Endothelial cell of umbilical vein (primary cell): Measurements from ENCODE around the gene TPM1. TPM values are rescaled to one million over a fixed set of nuclear protein-coding genes. Genes with fewer than 3 reads are reported as not detected.

Source experiments
- BruUV-seq: library from RNA; stranded (reverse); fragments of 400-500 nt; replicated peaks from 2 replicates; lab custom pipeline; 2021; lab: Mats Ljungman, UMichigan
- CTCF ChIA-PET: fragments of 300-600, 350-600 bp; sonication (Branson Sonifier 250); formaldehyde crosslinking; loops from one replicate; lab custom pipeline; 2021; ENCODE audit warnings: antibody characterized with exemption, inconsistent platforms; lab: Charles Lee
- POLR2A ChIA-PET: fragments of 300-600, 350-600 bp; sonication (Branson Sonifier 250); formaldehyde crosslinking; loops from one replicate; lab custom pipeline; 2021; ENCODE audit warnings: antibody characterized with exemption, inconsistent platforms; lab: Charles Lee
- DNase-seq: peaks from one replicate; pipeline ENCODE4 v3.0.0-alpha.2; 2011; ENCODE audit warnings: low read depth, low spot score
- FAIRE-seq: peaks from 2 replicates; lab custom pipeline; 2011; peaks lifted over from hg19 to GRCh38; lab: Jason Lieb, UNC
- H2AFZ ChIP-seq: 2 replicates; pipeline ENCODE4 v1.6.0; 2012; ENCODE audit warnings: low read depth, low read length, control low read depth, inconsistent platforms
- H3K27ac ChIP-seq: 2 replicates; pipeline ENCODE4 v1.5.1; 2011; ENCODE audit warnings: low read depth, mild to moderate bottlenecking, control low read depth, low read length, moderate library complexity; ENCODE audit not compliant: insufficient read depth
- H3K27me3 ChIP-seq, 2 experiments: 2 replicates each; pipeline versions ENCODE4 v1.6.0 to v1.6.1; 2011; ENCODE audit warnings: low read length in 2 of 2, mixed read lengths in 1 of 2; ENCODE audit not compliant: control insufficient read depth in 2 of 2, insufficient read depth in 2 of 2
- H3K36me3 ChIP-seq, 2 experiments: 2 replicates in 1 of 2; 3 replicates in 1 of 2; pipeline ENCODE4 v1.5.1; 2011; ENCODE audit warnings: low read length in 2 of 2, mild to moderate bottlenecking in 1 of 2, moderate library complexity in 1 of 2; ENCODE audit not compliant: control insufficient read depth in 2 of 2, insufficient read depth in 2 of 2; ENCODE audit errors: extremely low read depth in 1 of 2
- H3K4me1 ChIP-seq: 3 replicates; pipeline ENCODE4 v1.5.1; 2011; ENCODE audit warnings: mild to moderate bottlenecking, low read length; ENCODE audit not compliant: control insufficient read depth, insufficient read depth; ENCODE audit errors: extremely low read depth
- H3K4me2 ChIP-seq: 2 replicates; pipeline ENCODE4 v1.6.1; 2011; ENCODE audit warnings: low read length, control low read depth, mixed read lengths; ENCODE audit not compliant: insufficient read depth
- H3K4me3 ChIP-seq, 3 experiments: fragments of 200-600 bp in 1 of 3; sonication (generic), shearing (Covaris generic) in 1 of 3; replicated peaks in 1 of 3; 2 replicates each; pipeline ENCODE4 v1.5.1; 2011 to 2016; ENCODE audit warnings: control low read depth in 3 of 3, low read length in 3 of 3, mild to moderate bottlenecking in 2 of 3, inconsistent platforms in 1 of 3, low read depth in 1 of 3, moderate library complexity in 1 of 3; ENCODE audit not compliant: insufficient read depth in 1 of 3
- H3K79me2 ChIP-seq: 2 replicates; pipeline ENCODE4 v1.6.0; 2012; ENCODE audit warnings: low read length, inconsistent platforms; ENCODE audit not compliant: control insufficient read depth, insufficient read depth
- H3K9ac ChIP-seq: replicated peaks from 2 replicates; pipeline ENCODE3; 2011; ENCODE audit warnings: low read length, control low read depth; ENCODE audit not compliant: insufficient read depth; ENCODE audit errors: extremely low read depth
- H3K9me1 ChIP-seq: replicated peaks from 3 replicates; pipeline ENCODE4 v1.6.0; 2011; ENCODE audit warnings: mild to moderate bottlenecking, low read length; ENCODE audit not compliant: control insufficient read depth, insufficient read depth; ENCODE audit errors: extremely low read depth
- H3K9me3 ChIP-seq: replicated peaks from 2 replicates; pipeline ENCODE4 v1.5.1; 2012; ENCODE audit warnings: low read length, inconsistent platforms; ENCODE audit not compliant: control insufficient read depth, insufficient read depth
- H4K20me1 ChIP-seq: replicated peaks from 2 replicates; pipeline ENCODE3; 2011; ENCODE audit warnings: mild to moderate bottlenecking, low read length; ENCODE audit not compliant: control insufficient read depth, insufficient read depth; ENCODE audit errors: extremely low read depth
- CTCF ChIP-seq, 2 donors: IDR thresholded peaks; 1 replicate in 1 of 2; 2 replicates in 1 of 2; pipeline ENCODE4 v1.5.1; 2011; ENCODE audit warnings: low read length in 2 of 2, mild to moderate bottlenecking in 2 of 2, moderate library complexity in 2 of 2, control low read depth in 1 of 2, inconsistent platforms in 1 of 2, low read depth in 1 of 2; ENCODE audit not compliant: insufficient read depth in 1 of 2; ENCODE audit errors: extremely low read depth in 1 of 2
- EZH2 ChIP-seq: IDR thresholded peaks from 2 replicates; pipeline ENCODE4 v1.6.1; 2012; ENCODE audit warnings: borderline replicate concordance, low read depth, mild to moderate bottlenecking, moderate library complexity, low read length, inconsistent platforms; ENCODE audit not compliant: severe bottlenecking
- FOS ChIP-seq: IDR thresholded peaks from 2 replicates; pipeline ENCODE4 v1.6.1; 2011; ENCODE audit warnings: mild to moderate bottlenecking, low read length, moderate library complexity, borderline replicate concordance; ENCODE audit not compliant: insufficient read depth
- GATA2 ChIP-seq: IDR thresholded peaks from 2 replicates; pipeline ENCODE4 v1.7.0; 2011; ENCODE audit warnings: low read depth, mild to moderate bottlenecking, moderate library complexity, mixed read lengths, low read length; ENCODE audit not compliant: insufficient read length, insufficient read depth
- JUN ChIP-seq: IDR thresholded peaks from 2 replicates; pipeline ENCODE4 v1.6.1; 2011; ENCODE audit warnings: borderline replicate concordance, low read depth; ENCODE audit not compliant: insufficient read length, insufficient read depth
- MAX ChIP-seq: IDR thresholded peaks from 2 replicates; pipeline ENCODE4 v1.6.1; 2011; ENCODE audit not compliant: insufficient read depth, insufficient read length
- MYC ChIP-seq: IDR thresholded peaks from one replicate; pipeline ENCODE4 v1.6.1; 2011; ENCODE audit warnings: mild to moderate bottlenecking, low read depth, low read length
- POLR2A ChIP-seq: IDR thresholded peaks from 2 replicates; pipeline ENCODE4 v1.6.1; 2012; ENCODE audit warnings: low read depth, mild to moderate bottlenecking, control low read depth, low read length
- POLR2AphosphoS5 ChIP-seq: IDR thresholded peaks from 2 replicates; pipeline ENCODE4 v1.6.1; 2012; ENCODE audit warnings: low read depth, mild to moderate bottlenecking, control low read depth, low read length, moderate library complexity; ENCODE audit not compliant: insufficient read depth
- dilution Hi-C: fragments of 300-500 bp; cut with MboI; formaldehyde crosslinking; loops from one replicate; pipeline ENCODE4 v1.15.0; 2019; ENCODE audit warnings: low sequenced_read_pairs; ENCODE audit not compliant: extremely low pct_ligation_motif_present
- intact Hi-C: fragments of 100-400 bp; cut with micrococcal nuclease; formaldehyde crosslinking; loops from one replicate; pipeline ENCODE4 v1.10.0; 2022
- polyA plus RNA-seq, 4 experiments: library from polyadenylated mRNA; depleted of rRNA in 3 of 4; stranded (reverse) in 3 of 4; unstranded in 1 of 4; fragments of >200 nt; gene quantifications; 2 replicates each; pipeline versions ENCODE4 v1.2.1 to v1.2.3, GENCODE V29; 2011 to 2012; ENCODE audit warnings: missing spikeins in 1 of 4
- total RNA-seq: library from RNA; stranded (reverse); gene quantifications from 2 replicates; pipeline ENCODE4 v1.2.3, GENCODE V29; 2021

The TPM1 gene
- total and polyA plus RNA-seq, 2 donors (not counting 3 experiments of a cell fraction or from before 2014, with no cell fraction given) = 518 to 558 TPM

DNA sequence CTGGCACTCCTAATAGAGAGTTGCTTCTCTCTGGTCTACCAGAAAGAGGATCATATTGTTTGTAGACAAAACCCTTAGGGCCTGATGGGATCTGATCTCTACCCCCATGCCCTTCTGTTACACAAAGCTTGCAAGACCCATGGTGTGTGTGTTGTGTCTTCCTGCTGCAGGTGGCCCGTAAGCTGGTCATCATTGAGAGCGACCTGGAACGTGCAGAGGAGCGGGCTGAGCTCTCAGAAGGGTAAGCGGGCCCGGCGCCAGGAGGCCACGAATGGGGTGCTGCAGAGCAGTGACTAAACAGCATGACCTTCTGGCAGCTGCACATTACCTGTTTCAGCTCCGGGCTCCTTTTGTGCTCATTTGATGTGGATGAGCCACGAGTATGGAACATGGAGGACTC is 18.2 kb downstream of the TPM1 start:
- TF ChIP-seq FOS (no peak), MYC (no peak), MAX (no peak), EZH2 (no peak), GATA2 (no peak), JUN (no peak), CTCF (IDR thresholded peaks at IDR 0.05; ENCODE audit: extremely low read depth in 1 of 2, insufficient read depth in 1 of 2, low read depth in 1 of 2, low read length in 2 of 2) (no peak), POLR2A (no peak), POLR2AphosphoS5 (no peak)
- Histone ChIP-seq H3K27me3 (no peaks in the 10 kb centered on the region), H3K9me3 (no peaks in the 10 kb centered on the region), H3K27ac (no peak overlapping the region), H3K4me2 (no peak overlapping the region), H2AFZ (no peak overlapping the region), H3K9me1 (no peaks in the 10 kb centered on the region), H3K9ac (no peak overlapping the region), H3K79me2 (peaks cover 6% of the 10 kb centered on the region), H3K4me1 (peaks cover 3% of the 10 kb centered on the region), H3K4me3 (no peak overlapping the region), H3K36me3 (peaks cover 56 to 76% of the 10 kb centered on the region in 2 experiments), H4K20me1 (no peaks in the 10 kb centered on the region)
- DNase-seq (no peak), FAIRE-seq (no peak)
- dilution Hi-C loops = no loop called here
- no TSS peak for BruUV-seq
- CTCF ChIA-PET = interaction anchor here (1.4 to 1.5 kb wide), 2 partner anchors 13 to 278 kb away, joined by 3 read pairs; no protein-coding TSS in a partner anchor
- intact Hi-C loops = no loop called here
- POLR2A ChIA-PET = no interaction called here
